Epithelial cell of proximal tubule (primary cell): ENCODE measurements around the gene OXT. TPM values are rescaled to one million over a fixed set of nuclear protein-coding genes. Genes with fewer than 3 reads are reported as not detected.

Source experiments
- DNase-seq: peaks from one replicate; pipeline ENCODE4 v3.0.0-alpha.2; 2011; ENCODE audit warnings: low read depth
- H3K4me3 ChIP-seq: 2 replicates; pipeline ENCODE4 v1.5.1; 2011; ENCODE audit warnings: low read depth, mild to moderate bottlenecking, low read length
- total RNA-seq: library from RNA; depleted of rRNA; stranded (reverse); fragments of >200 nt; gene quantifications from 2 replicates; pipeline ENCODE4 v1.2.3, GENCODE V29; 2015
- TF ChIP-seq, protein P1 (sequence below): conservative IDR thresholded peaks from 2 replicates; pipeline ENCODE4 v1.5.1; 2012; ENCODE audit warnings: low read depth, mild to moderate bottlenecking, low read length

OXT gene
- total RNA-seq, 1 donor from 2014 or later, result not detected

DNA sequence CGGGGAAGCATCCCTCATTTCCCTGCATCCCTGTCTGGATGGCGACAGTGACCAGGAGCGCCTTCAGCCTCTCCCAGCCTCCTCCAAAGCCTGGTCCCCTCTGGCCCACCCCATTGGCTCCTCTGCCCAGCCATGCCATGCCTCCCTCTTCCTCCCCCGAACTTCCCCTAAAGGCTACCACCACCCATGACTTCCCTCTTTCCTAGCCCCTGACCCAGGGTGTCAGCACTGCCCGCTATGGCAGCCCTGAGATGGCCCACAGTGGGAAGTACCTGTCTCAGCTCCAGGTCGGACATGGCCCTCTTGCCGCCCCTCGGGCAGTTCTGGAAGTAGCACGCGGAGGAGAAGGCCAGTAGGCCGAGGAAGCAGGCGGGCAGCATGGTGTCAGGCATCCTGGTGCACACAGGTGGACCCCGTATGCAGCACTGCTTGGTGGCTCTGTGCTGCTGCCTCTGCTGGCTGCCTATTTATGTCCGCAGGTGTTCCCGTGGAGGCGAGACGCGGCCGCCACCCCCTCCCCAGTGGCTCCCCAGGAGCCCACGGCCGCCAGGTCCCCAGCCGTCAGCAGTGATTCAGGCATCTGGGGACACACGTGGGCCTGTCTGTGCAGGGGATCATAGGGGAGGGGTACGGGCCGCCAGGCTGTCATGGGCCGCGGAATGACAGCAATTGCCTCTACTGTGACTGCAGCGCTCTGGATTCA, 13.0 kb downstream of the OXT start, which contains the start of gene AVP:
TSS of gene AVP (minus strand) at position 442 of the 703 bp plus-strand sequence. CDS start at position 392, 50 bp downstream.
- DNase-seq, result no peak
- H3K4me3 ChIP-seq, result no peak within 1 kb of the TSS
- TF ChIP-seq, protein P1, sequence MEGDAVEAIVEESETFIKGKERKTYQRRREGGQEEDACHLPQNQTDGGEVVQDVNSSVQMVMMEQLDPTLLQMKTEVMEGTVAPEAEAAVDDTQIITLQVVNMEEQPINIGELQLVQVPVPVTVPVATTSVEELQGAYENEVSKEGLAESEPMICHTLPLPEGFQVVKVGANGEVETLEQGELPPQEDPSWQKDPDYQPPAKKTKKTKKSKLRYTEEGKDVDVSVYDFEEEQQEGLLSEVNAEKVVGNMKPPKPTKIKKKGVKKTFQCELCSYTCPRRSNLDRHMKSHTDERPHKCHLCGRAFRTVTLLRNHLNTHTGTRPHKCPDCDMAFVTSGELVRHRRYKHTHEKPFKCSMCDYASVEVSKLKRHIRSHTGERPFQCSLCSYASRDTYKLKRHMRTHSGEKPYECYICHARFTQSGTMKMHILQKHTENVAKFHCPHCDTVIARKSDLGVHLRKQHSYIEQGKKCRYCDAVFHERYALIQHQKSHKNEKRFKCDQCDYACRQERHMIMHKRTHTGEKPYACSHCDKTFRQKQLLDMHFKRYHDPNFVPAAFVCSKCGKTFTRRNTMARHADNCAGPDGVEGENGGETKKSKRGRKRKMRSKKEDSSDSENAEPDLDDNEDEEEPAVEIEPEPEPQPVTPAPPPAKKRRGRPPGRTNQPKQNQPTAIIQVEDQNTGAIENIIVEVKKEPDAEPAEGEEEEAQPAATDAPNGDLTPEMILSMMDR, result no peak

DNA sequence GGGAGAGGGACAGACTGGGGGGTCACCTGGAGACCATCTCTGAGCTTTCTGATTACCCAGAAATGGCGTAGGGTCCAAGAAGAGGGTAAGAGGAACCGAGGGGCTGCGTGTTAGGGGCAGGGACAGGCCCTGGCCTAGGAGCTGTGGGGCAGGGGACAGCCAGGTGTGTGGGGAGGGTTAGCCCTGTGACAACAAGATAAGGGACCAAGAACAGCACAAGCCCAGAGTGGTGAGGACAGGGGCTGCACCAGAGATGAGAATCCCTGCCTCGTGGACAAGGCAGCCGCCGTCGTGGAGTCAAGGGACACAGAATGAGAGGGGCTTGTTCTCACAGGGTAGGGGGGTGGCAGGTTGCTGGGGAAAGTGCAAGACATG, 13.6 kb downstream of the OXT start:
- TF ChIP-seq, protein P1, result no peak
- H3K4me3 ChIP-seq, result no peak overlapping the region
- DNase-seq, result no peak

DNA sequence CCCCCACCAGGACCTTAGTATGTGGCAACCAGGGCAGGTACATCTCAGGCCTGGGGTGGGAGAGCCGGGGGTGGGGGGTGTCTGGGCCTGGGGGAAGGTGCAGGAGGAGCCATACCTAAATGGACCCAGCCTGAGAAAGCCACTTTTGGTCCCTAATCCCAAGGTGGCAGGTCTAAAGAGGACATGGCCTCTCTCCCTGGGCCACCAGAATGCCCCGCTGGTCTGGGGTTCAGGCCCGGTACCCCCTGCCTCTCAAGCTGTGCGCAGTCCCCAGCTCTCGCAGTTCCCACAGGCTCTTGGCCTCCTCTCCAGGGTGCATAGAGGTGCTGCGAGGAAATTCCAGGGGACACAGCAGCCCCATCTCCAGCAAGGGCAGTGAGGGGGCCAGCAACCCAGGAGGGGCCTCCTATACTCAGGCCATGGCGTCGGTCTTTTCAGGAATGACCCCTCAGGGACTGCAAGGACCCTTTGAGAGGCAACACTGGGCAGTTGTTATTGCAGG, 14.2 kb downstream of the OXT start:
- no peak for DNase-seq
- TF ChIP-seq, protein P1, result no peak
- H3K4me3 ChIP-seq, result no peak overlapping the region

- no peak overlapping the region for H3K4me3 ChIP-seq
- TF ChIP-seq, protein P1, result no peak
- no peak for DNase-seq
Measured at GRCh38 chr20:3088031-3088430, 16.6 kb downstream of the OXT start.

DNA sequence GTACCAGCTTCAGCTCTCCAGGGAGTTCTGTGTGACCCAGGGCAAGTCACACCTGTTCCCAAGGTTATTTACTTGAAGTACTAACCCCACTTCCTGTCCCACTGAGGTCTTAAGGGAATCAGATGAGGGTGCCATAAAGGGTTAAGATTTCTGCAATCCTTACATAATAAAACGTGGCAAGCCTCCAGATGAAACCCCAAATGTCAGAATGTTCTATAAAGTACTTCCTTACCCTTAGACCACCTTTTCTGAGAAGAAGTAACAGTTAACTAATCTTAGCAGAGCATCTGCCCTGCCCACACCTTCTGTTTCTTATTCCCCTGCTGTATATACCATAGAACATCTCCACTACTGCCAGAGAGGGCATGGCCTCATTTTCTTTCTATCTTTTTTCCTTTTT, 19.1 kb downstream of the OXT start:
- H3K4me3 ChIP-seq, result no peak overlapping the region
- TF ChIP-seq, protein P1, result no peak
- DNase-seq, result no peak

DNA sequence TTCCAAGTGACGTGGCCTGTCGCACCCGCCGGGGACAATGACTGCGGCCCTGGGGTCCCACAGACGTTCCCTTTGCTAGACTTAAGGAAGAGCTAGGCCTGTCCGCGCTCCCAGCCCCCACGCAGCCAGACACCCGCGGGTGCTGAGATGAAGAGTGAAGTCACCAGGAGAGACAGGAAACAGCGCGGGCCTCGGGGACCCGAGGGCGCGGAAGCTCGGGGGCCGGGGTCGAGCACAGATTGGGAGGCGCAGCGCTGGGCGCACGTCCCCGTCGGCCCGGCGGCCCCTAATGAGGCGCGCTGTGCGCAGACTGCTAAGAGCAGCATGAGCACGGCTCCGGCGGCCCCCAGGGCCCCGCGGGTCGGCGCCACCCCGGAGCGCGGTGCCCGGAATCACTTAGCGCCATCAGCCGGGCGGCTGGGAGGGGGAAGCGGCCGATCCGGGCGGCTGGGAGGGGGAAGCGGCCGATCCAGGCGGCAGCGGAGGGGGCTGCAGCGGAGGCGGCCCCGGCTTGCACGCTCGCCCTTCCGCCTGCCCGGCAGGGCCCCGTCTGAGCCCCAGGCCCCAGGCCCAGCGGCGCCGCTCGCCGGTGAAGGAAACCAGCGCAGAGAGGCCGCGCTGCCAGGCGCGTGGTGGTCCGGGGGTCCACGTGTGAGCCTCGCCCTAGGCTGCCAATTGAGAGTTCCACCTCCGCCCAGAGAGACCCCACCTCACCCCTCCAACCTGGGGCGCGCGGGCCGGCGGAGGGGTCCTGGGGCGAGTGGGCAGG, 21.4 kb downstream of the OXT start:
- H3K4me3 ChIP-seq, result peak overlapping the region; percentile 43
- TF ChIP-seq, protein P1, result no peak
- no peak for DNase-seq
